ENCODE measurements around the gene BASP1.

The BASP1 gene

DNA sequence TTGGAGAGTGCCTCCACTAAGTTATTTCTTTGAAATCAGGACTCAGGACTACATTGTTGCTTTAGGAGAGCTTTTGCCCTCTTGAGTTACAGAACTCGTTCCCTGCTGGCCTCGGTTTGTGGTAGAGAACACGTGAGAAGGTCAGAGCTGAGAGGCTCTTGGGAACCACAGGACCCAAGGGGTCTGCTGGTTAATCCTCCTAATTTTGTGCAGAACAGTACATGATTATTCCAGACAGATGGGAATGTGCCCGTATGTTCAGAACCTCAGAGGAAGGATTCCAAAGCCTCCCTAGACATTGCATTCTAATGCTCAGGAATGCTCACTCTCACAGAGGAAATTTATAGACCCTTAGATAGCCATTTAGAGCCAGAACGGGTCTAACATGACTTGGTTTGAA lies 25.2 kb upstream of the BASP1 start:
- DNase-seq, result no peak

DNA sequence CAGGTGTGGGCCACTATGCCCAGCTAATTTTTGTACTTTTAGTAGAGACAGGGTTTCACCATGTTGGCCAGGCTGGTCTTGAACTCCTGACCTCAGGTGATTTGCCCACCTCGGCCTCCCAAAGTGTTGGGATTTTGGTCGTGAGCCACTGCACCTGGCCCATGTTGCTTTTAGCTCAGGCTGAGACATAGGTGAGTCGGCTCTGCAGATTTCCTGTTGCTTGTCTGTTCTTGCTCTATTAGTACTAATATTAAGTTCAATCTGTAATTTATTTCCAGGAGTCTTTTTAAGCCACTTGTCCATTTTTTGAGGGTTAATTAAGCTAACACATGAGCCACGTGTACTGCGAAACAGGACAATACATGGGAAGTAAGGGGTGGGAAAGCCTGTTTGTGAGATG lies 21.4 kb upstream of the BASP1 start:
- DNase-seq, result no peak

DNA sequence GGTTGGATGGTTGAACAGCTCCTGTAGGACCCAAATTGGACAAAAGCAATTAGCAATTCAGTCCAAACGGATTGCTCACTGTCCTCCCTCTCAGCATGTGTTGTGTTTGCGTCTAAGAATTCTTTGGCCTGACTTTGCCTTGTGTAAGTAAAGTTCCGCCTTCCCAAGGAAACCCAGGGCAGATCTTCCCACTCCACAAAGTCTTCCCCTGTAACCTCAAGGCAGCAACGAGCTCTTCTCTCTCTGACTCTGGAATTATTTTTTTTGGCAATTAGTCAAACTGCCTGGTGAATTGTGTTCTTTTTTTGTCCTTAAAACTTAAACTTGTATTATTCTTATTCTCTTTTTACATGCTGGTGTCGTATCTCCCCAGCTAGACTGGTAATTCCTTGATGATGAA lies 20.7 kb upstream of the BASP1 start:
- DNase-seq, result no peak

DNA sequence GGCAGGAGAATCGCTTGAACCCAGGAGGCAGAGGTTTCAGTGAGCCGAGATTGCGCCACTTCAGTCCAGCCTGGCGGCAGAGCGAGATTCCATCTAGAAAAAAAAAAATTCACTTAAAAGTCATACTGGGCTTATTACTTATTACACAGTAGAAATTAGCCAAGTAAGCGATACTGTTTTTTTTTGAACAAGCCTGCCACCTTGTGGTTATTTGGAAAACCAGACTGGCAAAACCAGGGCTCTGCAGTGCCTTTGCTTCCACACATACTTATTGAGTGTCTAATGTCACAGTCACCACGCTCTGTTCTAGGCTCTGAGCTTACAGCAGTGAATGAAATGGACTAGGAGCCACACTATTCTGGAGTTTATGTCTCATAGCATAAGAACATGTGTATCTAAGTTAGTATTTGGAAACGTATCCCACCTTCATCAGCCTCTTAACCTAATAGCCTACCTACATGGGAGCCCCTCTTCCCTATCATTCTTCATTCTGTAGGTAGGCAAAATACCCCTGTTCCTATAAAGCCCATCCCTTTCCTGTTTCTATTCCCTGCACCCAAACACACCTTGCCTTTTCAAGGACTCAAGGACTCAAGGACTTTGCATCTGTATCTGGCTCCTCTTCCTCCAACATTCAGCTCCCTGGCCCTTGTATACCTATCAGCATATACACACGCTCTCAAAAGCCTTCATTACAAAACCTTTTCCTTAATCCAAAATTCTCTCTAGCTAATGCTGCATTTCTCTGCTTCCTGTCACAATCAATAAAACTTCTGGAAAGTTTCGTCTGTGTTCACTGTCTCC lies 13.9 kb upstream of the BASP1 start:
- peak; percentile 56 for DNase-seq

DNA sequence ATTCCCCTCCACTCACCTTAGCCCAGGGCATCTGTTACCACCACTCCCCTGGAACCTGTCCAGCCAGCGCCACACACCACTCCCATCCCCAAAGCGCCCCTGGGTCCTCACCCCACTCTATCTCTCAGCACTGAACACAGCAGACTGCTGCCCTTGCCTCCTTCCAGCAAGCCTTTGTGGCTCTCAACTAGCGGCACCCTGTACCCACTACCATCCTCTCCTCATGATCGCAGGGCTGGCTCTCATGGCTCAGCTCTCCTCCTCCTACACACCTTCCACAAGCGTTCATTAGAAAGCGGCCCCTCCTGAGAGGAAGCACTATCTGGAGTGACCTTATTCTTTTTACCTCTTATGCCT lies 13.3 kb upstream of the BASP1 start:
- DNase-seq, result no peak

DNA sequence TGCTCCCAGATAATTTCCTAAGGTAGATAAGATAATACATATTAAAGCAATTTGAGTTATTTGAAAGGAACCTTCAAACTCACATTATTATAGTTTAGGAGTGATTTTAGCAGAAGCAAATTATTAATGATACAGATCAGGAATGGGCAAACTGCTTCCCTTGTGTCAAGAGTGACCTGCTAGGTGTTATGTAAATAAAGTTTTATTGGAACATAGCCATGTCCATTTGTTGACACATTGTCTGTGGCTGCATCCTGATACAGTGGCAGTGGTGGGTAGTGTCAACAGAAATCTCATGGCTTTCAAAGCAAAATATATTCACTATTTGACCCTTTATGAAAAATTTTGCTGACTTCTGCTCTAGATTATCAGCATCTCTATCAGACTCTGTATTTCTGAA lies 11.4 kb upstream of the BASP1 start:
- DNase-seq, result no peak

DNA sequence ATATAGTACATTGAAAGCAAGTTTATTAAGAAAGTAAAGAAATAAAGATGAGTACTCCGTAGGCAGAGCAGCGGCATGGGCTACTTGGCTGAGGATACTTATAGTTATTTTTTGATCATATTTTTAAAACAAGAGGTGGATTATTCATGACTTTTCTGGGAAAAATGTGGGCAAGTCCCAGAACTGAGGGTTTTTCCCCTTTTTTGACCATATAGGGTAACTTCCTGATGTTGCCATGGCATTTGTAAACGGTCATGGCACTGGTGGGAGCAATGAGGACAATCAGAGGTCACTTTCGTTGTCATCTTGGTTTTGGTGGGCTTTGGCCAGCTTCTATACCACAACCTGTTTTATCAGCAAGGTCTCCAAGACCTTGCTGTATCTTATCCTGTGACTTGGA lies 5.2 kb upstream of the BASP1 start:
- DNase-seq, result peak; percentile 69

DNA sequence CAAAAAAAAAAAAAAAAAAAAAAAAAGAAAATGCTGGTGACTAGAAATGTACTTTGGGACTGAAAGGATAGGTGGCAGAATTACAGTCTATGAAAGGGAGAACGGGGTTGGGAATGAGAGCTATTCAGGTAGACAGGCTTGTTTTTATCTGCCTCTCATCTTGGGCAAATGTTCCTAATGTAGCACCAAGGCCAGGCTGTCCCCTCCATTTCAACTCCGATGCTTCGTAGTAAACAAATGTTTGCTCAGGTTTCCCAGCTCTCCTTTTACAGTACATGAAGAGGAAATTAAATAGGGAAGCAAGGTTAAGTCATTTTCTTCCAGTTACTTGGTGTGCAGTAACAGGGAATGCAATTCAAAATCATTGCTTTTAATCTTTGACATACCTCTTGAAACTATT lies 4.4 kb upstream of the BASP1 start:
- DNase-seq, result peak; percentile 46

DNA sequence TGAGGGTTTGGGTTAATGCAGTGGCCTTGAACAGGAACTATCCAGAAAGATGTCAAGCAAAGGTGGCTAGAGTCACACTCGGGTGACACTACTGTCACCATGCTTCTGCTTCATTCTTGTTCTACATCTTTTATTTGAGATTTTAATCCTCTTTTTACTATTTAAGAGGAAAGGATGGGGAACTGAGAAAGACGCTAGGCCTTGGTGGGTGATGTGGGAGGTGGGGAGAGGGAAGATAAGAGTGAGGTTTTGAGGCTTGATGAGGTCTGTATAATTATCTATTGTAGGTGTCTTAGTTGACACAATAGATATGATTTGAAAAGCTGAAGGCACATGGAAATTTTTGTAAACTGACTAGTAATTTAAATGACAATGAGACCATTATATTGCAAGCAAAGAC lies 3.5 kb upstream of the BASP1 start:
- DNase-seq, result no peak

DNA sequence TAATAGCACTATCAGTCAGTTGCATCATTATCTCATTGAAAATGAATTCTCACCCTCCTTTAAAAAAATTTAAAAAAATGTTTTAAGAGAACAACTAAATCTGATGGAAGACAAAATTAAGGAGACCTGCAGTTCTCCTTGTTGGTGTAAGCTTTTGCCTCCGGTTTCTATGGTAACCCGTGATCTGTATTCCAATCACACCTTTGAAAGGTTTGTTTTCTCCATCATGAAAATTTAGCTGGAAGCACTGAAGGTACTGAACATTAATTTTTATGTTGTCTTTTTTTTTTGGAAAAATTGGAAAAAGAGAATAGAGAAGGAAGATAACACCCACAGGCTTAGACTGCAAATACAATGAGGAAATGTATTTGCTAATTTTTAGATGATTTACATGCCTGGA lies 2.5 kb upstream of the BASP1 start:
- no peak for DNase-seq

DNA sequence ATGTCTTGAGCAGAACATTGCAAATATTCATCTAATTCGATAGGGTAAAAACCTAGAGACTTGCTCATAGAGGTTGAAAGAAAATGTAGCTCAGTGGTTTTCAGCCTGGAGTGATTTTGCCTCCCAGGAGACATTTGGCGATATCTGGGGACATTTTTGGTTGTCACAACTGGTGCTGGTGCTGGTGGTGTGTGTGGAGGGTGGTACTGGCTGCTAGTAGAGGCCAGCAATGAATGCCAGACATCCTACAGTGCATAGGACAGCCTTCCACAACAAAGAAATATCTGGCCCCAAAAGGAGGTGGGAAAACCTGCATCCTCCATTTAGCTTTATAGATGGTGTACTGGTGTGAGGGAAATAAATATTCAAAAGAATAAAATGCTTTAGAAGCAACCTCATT lies 2.1 kb upstream of the BASP1 start:
- no peak for DNase-seq

DNA sequence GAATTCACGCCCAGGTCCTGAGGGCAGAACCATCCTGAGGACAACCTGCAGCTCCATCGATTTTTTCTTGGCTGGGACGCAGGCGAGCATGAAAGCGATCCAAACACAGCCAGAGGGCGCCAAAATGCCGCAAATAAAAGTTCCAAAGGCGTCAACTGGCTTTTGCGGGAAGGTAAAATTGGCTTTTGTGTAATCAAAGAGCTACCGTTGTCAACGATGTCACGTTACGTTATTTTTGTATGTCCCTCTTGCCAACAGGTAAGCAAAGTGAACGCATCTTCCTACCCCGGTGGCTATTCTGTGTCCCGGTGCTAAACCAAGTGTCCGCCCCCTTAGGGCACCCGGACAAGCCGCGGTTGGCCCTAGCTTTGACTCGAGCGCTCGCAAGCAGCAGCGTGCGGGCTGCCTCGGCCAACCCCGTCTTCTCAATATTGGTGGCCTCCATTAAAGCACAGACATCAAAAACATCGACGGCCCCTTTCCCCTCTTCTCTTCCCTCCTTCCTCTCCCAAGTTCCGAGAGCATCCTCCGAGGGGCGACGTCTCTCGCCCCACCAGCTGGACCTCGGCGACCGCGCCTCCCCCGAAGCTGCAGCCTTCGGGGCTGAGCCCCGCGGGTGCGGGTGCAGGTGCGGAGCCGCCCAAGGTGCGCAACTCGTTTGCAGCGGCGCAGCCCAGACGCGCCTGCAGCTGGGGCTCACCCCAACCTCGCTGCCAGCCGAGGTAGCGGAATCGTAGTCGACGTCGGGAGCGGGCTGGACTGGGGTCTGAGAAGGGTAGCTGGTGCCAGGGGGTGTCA lies 1.1 kb upstream of the BASP1 start:
- peak; percentile 84 for DNase-seq

DNA sequence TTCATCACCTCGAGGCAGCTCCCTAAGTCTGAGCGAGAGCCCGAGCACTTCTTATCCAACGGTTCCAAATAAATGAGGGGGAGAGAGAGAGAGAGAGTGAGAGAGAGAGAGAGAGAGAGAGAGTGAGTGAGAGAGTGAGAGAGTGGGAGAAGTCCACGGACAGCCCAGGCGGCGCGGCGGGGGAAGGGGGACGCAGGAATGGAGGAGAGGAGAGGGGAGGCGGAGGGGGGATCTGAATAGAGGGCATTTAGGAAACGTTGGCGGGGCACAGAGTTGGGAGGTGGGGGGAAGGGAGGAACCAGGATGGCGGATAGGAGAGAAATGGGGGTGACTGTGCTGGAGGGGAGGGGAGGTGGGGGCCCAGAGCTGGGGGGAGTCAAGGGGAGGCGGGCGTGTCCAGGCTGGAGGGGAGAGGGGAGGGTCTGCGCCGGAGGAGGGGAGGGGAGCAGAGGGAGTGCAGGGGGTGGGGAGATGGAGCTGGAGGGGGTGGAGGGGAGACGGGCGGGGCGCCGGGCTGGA lies 398 bp upstream of the BASP1 start:
- no peak for DNase-seq

DNA sequence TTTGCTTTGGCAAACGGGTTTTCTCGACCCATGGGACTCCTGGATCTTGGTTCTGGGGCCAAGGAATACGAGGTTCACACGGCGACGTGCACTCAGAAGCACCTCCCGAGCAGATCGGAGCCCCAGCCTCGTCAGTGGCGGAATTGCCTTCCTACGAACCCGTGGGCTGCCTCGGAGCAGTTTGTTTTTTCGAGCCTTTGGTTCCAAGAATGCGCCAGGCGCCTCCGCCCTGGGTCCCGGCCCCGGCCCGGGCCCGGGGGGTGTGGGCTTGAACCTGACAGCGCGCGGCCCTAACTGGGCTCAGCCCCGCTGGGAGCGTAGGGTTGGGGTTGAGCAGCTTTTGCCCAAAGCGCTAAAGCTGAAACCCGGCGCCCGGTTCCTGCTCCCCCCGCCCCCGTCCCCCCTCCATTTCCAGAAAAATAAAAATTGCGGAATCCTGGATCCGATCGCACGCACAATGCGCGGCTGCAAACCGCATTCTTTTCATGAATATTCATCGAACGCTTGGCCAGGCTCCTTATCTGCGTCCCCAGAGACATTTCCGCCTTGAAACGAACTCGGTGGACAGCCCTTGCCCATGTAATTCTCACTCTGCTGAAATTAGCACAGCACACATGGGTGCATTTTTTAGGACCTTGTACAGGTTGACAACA lies 1.0 kb downstream of the BASP1 start:
- DNase-seq, result peak; percentile 38

DNA sequence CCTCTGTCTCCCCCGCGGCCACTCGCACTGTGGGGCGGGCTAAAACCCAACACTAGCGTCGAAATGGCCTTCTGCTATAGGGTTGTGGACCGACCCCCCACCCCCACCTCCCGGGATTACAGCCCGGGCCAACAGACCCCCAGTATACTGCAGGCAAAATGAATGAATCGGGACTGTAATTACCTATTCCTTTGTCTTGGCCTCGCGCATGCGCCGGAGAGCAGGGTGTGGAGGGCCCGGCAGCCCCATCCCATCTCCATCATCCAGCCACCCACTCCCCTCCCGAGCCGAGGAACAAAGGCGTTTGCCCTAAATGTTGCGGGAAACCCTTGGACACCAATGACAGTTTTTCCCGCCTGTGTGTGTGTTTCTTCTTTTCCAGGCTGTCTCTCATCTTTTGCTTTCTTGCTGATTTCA lies 1.6 kb downstream of the BASP1 start:
- DNase-seq, result peak; percentile 30

DNA sequence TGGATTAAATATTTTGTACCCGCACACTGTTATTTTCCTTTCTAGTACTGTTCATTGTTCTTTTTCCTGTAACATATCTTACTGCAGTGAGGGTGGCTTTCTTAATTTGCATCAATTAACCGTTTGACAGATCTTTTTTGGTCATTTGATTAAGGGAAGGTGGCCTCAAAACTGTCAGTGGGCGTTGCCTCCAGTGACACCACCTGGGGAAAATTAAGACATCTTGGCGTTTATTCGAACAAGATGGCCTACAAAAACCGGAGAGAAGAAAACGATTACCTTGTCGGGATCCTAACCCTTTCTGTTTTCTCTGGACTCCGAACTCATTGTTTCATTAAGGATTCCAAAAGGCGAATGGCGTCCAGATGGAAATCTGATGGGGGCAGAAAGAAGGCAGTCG lies 2.0 kb downstream of the BASP1 start:
- no peak for DNase-seq

DNA sequence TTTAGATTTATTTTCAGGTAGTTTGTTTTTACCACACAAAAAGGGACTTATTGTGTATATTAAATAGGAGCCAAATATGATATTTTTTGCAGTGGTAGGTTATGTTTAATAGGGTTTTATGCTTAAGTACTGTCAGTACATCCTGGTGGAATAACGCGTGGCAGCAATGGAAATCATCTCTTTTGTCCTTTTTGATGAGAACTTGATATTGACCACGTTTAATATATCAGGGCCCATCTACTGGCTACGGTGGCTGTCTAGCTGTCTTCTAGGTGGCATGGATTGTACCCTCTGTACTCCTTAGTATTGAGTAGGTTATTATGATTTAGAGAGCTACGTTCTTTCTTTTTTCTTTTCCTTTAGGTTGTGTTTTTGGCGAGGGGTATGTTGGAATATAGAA lies 2.6 kb downstream of the BASP1 start:
- no peak for DNase-seq

DNA sequence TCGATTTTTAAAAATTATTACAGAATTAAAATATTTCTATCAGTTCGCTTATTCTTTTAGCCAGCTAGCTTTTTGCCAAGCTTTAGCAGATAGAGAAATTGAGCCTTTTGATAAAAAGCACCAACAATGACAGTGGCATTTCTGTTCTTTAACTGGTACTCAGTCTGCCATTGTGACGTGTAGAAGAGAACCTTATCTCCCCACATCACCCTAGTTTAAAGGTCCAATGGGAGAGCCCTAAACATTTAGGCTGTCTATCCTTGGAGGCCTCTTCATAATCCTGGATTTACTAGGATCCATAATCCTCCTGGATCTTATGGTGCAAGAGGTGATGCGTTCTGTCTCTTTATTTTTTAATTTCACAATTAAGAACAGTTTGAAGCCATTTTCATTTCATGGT lies 3.0 kb downstream of the BASP1 start:
- DNase-seq, result no peak

DNA sequence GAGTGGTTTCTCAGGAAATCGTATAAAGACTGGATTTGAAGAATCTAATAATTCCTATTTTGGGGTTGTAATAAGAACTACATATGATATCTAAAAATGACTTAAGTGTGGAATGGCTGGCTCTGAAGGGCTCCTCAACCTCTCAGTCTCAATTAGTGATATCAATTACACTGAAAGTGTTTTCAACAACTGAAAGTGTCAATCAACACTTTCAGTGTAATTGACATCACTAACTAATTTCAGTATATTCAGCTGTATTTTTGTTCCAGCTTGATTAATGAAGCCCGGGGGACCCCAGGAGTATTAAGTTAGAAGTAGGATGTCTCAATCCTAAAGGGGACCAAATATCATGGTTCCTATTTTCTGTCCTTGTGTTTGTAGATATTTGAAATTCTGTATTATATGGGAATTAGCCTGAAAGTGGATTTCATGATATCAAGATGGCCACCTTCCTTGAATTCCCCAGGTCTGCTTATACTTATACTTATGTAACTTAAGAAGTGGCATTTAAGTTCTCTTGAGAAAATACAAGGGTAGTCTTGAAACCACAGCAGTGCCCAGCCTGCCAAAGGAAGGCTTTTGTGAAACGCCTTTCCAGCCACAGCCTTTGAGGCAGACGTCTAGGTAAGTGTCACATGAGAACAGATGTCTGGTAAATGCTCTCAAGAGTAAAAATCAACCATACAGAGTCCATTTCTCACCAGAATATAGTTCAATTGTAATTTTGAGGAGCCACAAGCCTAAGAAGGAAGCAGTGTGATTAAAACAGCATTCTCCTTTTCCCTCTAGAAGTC lies 4.6 kb downstream of the BASP1 start:
- no peak for DNase-seq

DNA sequence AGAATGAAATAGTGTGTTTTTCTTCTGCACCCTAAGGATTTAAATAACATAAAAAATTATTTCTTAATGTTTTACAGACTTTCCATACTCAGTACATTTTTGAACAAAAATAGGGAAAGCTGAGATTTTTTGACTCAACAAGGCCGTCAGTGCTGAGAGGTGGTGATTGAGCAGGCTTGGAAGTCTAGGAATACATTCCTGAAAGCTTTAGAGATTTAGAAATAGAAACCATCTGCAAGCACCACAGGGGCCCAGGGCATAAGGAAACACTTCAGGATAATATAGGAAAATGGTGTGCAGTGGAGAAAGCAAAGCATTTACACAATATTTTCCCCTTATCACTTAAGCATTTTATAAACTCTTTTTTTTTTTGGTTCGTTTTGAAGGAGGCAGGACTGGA lies 5.2 kb downstream of the BASP1 start:
- DNase-seq, result no peak

DNA sequence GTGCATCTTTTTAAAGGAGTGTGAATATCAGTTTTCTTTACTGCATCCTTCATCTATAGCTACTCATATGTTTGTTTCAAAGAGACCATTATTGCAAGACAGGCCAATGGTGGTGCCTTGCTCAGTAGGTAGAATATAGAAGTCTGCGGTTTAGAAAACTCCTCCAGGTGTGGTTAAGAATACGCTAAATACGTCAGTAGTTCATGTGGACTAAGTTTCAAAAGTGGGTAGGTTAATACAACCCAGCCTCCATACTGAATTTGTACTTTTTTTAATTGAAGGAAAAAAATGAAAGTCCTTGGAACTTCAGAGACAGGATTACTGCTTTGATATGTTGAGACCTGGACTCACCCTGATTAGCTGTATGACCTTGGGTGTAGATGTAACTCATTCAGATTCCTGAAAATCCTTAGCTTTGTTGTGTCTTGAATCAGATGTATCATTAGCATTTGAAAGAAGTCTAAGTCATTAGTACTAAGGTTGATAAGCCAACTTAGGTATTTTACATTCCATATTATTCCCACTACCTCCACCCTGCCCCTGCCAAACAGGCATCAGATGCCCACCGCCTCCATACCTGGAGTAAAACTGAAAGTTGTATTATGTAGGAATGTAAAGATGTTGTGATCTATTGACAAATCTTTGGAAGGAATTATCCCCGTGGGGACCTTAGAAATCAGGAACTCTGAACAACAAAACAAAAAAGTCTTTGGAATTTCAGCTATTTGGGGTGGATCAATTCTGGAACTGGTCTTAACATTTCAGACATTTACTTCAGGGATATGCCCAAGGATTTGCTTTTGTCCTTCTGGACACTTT lies 6.1 kb downstream of the BASP1 start:
- no peak for DNase-seq
